Measurements from ENCODE around the gene ZBTB40.

- TF ChIP-seq CTCF (IDR thresholded peaks at IDR 0.05) (no peak), EZH2 (IDR thresholded peaks at IDR 0.05) (no peak), EZH2phosphoT487 (IDR thresholded peaks at IDR 0.05) (no peak)
Observed at GRCh38 chr1:22525646-22526045, 74.0 kb downstream of the ZBTB40 start.

Data from neural progenitor cell (in vitro differentiated cells).